ENCODE results near the gene TRIM65. TPM values are rescaled to one million over a fixed set of nuclear protein-coding genes. Genes with fewer than 3 reads are reported as not detected.

Gene TRIM65
- polyA plus RNA-seq, 4 donors = 11.5 to 14.7 (median 12.8) TPM

DNA sequence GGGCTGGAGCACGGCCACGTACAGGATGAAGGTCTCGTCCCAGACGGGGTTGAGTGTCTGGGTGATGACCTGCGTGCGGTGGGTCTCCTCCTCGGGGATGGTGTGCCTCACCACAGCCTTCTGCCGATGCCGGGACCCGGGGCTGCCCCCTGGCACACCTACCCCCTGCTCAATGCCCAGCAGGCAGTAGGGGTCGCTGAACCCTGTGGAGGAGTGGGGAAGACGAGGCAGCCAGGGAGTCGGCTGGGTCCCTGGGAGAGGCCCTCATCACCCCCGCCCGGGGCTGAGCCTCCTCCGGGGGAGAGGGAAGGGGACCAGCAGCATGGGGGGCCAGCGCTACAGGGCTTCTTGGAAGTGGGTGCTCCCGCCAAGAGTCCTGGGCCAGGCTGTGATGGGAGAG is 54.3 kb downstream of the TRIM65 start:
- no peak for DNase-seq (ENCODE audit: low read depth in 4 of 4, low spot score in 3 of 4)

DNA sequence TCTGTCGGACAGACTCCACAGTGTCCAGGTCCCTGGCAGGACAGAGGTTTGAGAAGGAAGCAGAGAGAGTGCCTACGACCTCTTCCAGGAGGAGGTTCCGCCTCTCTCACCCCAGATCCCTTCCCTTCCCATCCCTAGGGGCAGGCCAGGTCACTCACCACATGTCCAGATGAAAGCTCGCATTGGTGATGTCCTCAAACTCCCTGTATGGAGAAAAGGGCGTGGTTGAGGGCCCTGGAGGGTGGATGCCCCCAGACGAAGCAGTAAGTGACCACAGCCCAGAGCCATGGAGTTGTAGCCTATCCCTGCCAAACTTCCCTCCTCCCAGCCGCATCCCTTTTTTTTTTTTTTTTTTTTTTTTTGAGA is 56.0 kb downstream of the TRIM65 start:
- no peak for DNase-seq (ENCODE audit: low read depth in 4 of 4, low spot score in 3 of 4)

DNA sequence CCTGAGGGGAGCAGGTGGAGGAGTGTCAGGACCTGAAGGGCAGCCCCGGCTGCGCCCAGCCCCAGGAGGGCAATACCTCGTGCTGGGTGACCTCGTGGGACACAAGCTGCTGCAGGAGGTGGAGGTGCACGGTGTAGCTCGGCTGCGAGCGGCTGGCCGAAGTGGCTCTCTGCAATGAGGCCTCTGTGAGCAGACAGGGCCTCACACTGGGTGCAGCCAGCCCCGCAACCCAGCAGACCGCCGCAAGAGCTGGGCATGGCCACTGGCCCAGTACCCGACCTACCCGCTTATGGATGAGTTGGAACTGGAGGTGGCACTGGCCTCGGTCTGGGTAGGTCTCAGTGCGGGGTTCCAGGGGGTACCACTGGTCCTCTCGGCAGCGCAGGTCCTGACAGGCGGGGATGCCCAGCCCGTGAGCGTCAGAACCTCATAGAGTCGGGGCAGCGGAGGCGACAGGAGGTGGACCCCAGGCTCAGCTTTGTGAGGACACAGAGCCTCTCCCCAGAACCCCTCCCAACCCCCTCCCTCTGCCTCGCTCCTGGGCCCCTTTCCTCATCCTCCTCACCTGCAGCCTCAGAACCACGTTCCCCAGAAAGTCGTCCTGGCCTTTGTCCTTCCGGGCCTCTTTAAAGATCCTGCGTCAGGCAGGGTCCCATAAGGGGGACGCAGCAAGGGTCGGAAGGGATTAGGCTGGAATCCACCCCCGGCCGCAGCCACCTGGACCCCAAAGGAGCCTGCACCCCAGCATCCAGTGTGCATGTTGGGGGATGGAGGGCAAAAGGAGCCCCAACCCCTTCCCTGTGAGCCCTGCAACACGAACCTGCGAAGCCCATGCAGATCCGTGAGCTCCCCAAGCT is 56.6 kb downstream of the TRIM65 start:
- no peak for DNase-seq (ENCODE audit: low read depth in 4 of 4, low spot score in 3 of 4)

Other genes with a start within 250 kb of the TRIM65 start
- gene RECQL5, start 229.8 kb downstream of the TRIM65 start, polyA plus RNA-seq (ENCODE audit: insufficient read length in 4 of 4) = 10 to 100 TPM; 33.7 to 46.5 (median 38.7) TPM
- gene SAP30BP, start 229.6 kb downstream of the TRIM65 start, polyA plus RNA-seq (ENCODE audit: insufficient read length in 4 of 4) = 100 to 1,000 TPM in 2 of 4 donors, 10 to 100 TPM in 2; 96.9 to 103 (median 100) TPM
- 10 to 100 TPM in 3 of 4 donors, 1 to 10 TPM in 1; 8.9 to 15.0 (median 12.2) TPM for gene ITGB4, start 175.5 kb downstream of the TRIM65 start, polyA plus RNA-seq (ENCODE audit: insufficient read length in 4 of 4)
- gene GALK1, start 131.8 kb downstream of the TRIM65 start, polyA plus RNA-seq (ENCODE audit: insufficient read length in 4 of 4) = 10 to 100 TPM; 22.7 to 47.6 (median 23.8) TPM
- gene UNK, start 112.1 kb downstream of the TRIM65 start, polyA plus RNA-seq (ENCODE audit: insufficient read length in 4 of 4) = 10 to 100 TPM; 34.5 to 39.2 (median 35.8) TPM
- 1 to 10 TPM; 4.1 to 8.9 (median 5.7) TPM for gene UNC13D, start 52.5 kb downstream of the TRIM65 start, polyA plus RNA-seq (ENCODE audit: insufficient read length in 4 of 4)
- gene WBP2, start 41.6 kb downstream of the TRIM65 start, polyA plus RNA-seq (ENCODE audit: insufficient read length in 4 of 4) = 10 to 100 TPM; 77.5 to 95.7 (median 83.9) TPM
- 10 to 100 TPM in 1 of 4 donors, 1 to 10 TPM in 3; 6.4 to 10.1 (median 7.9) TPM for gene TRIM47, start 18.4 kb downstream of the TRIM65 start, polyA plus RNA-seq (ENCODE audit: insufficient read length in 4 of 4)
- 100 to 1,000 TPM in 1 of 4 donors, 10 to 100 TPM in 3; 83.4 to 108 (median 88.1) TPM for gene MRPL38, start 7.9 kb upstream of the TRIM65 start, polyA plus RNA-seq (ENCODE audit: insufficient read length in 4 of 4)
- 10 to 100 TPM in 1 of 4 donors, 1 to 10 TPM in 3; 8.4 to 10.3 (median 8.9) TPM for gene FBF1, start 44.1 kb upstream of the TRIM65 start, polyA plus RNA-seq (ENCODE audit: insufficient read length in 4 of 4)
- 10 to 100 TPM; 30.8 to 34.4 (median 32.4) TPM for gene ACOX1, start 82.2 kb upstream of the TRIM65 start, polyA plus RNA-seq (ENCODE audit: insufficient read length in 4 of 4)
- gene TEN1, start 82.3 kb upstream of the TRIM65 start, polyA plus RNA-seq (ENCODE audit: insufficient read length in 4 of 4) = 10 to 100 TPM; 23.7 to 26.3 (median 25.0) TPM
- 10 to 100 TPM; 14.1 to 19.4 (median 16.6) TPM for gene CDK3, start 103.9 kb upstream of the TRIM65 start, polyA plus RNA-seq (ENCODE audit: insufficient read length in 4 of 4)
- 10 to 100 TPM; 15.6 to 25.4 (median 18.5) TPM for gene EVPL, start 130.4 kb upstream of the TRIM65 start, polyA plus RNA-seq (ENCODE audit: insufficient read length in 4 of 4)
- 100 to 1,000 TPM; 102 to 115 (median 110) TPM for gene SRP68, start 175.6 kb upstream of the TRIM65 start, polyA plus RNA-seq (ENCODE audit: insufficient read length in 4 of 4)
- gene GALR2, start 177.8 kb upstream of the TRIM65 start, polyA plus RNA-seq (ENCODE audit: insufficient read length in 4 of 4) = 1 to 10 TPM in 1 of 4 donors, under 1 TPM in 2, not detected in 1; 0.14 to 1.2 (median 0.38) TPM
- gene ZACN, start 182.2 kb upstream of the TRIM65 start, polyA plus RNA-seq (ENCODE audit: insufficient read length in 4 of 4) = 10 to 100 TPM in 1 of 4 donors, 1 to 10 TPM in 2, under 1 TPM in 1; 0.48 to 17.4 (median 6.4) TPM
- gene EXOC7, start 206.8 kb upstream of the TRIM65 start, polyA plus RNA-seq (ENCODE audit: insufficient read length in 4 of 4) = 100 to 1,000 TPM; 150 to 172 (median 157) TPM
- gene FOXJ1, start 244.3 kb upstream of the TRIM65 start, polyA plus RNA-seq (ENCODE audit: insufficient read length in 4 of 4) = 10 to 100 TPM; 18.7 to 31.7 (median 19.4) TPM

Data from right renal pelvis (tissue), 4 donors.